HG03342 (cell line): Measurements from ENCODE around the gene FLCN.
A peak's percentile ranks its signal among the peaks of the same experiment; 100 is the strongest.
"Not testable (repeated sequence)": the region's sequence is repeated elsewhere in the genome, so short reads cannot be mapped to it uniquely, and the experiment has no call there.

Experiments used
- ATAC-seq: cut with Tn5 transposase; IDR thresholded peaks from one replicate; pipeline ENCODE4 v1.9.1; 2021; ENCODE audit warnings: mild to moderate bottlenecking, moderate library complexity; ENCODE audit not compliant: unreplicated experiment

FLCN gene, protein sequence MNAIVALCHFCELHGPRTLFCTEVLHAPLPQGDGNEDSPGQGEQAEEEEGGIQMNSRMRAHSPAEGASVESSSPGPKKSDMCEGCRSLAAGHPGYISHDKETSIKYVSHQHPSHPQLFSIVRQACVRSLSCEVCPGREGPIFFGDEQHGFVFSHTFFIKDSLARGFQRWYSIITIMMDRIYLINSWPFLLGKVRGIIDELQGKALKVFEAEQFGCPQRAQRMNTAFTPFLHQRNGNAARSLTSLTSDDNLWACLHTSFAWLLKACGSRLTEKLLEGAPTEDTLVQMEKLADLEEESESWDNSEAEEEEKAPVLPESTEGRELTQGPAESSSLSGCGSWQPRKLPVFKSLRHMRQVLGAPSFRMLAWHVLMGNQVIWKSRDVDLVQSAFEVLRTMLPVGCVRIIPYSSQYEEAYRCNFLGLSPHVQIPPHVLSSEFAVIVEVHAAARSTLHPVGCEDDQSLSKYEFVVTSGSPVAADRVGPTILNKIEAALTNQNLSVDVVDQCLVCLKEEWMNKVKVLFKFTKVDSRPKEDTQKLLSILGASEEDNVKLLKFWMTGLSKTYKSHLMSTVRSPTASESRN

DNA sequence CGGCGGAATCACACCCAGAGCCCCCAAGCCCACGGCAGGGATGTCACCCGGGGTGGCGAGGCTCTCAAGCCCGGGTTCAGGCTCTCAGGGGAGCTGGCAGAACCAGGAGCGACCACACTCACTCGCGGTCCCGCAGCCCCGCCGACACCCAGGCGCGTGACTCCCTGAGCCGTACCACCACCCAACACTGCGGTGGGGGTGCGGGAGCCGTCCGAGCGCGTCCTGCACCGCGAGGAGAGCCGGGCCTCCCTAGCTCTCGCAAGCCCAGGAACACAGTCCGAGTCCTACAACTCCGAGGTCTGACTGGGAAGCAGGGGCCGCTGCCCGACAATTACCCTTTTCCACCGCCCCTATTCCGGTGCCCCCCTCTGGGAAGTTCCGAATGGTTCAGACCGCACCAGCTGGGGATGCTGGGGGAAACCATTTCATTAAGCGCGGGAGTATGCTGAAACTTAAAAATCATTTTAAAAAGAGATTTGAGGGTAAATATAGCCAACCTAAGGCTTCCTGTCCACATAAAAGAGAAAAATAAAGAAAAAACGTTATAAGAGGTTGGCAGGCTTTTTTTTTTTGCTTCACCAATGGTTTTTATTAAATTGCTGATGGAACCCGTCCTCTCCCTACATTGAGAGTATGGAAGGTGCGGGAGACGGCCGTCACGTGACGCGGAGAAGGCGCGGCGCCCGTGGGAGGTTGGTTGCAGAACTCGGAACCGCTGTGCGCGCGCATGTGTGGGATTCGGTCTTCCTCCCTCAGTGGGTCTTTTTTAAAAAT is at the start of gene FLCN:
TSS of gene FLCN (minus strand) at position 143 of the 774 bp plus-strand sequence. CDS start 9,031 bp downstream, outside the sequence.
- ATAC-seq, result peak; percentile 75

DNA sequence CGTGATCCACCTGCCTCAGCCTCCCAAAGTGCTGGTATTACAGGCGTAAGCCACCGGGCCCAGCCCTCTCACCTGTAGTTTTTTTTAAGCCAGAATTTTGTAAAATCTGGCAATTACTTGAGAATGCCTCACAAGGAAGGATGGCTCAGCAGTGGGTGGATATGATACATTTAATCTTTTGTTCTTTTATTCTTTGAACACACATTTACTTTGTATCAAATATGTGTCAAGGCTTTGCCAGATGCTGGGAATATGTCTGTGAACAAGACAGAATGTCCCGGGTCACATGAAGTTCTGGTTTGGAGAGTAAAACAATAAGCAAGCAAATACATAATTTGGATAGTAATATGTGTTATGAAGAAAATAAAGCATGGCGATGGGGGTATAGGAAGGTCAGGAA is 49.0 kb upstream of the FLCN start:
- no peak for ATAC-seq

DNA sequence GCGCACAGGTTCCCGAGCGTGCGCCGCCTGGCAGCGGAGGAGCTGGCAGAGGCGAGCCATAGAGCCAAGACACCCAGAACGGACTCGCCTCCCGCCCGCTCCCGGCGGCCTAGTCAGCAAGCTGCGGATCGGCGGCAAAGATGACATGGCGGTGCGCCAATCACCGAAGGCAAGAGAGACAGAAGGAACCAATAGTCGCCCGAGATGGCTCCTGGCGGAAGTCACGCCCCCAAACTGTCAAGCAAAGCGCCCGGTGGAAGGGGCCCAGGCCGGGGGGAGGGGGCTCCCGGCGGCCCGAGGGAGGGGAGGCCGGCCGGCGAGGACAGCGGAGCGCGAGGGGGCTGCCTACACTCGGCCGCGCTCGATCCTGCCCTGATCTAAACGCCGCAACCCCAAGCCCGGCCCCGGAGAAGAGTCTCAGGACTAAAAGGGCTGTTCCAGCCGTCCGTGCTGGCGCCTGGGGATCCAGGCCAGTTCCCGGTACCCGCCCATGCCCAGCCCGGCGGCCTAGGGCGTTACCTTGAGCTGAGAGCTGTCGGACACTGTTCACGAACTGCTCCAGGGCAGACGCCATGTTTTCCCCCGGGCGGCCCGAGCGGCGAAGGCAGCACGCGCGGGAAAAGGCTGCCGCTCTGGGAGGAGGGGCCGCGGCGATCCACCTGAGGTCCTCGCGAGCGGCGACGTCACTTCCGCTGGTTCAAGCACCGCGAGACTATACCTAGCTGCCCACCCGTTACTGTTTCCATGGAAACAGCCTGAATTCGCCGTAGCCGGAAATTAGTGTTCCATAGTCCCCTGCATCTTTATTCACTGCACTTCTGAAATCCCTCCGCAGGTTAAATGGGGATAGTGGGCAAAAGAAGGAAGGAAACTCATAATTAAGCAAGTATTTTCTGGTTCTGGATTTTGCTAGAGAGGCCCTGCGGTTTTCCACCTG is 43.9 kb upstream of the FLCN start, which contains the start of gene COPS3:
TSS of gene COPS3 (minus strand) at position 634 of the 937 bp plus-strand sequence. CDS start at position 574, 60 bp downstream.
- ATAC-seq, result peak; percentile 87

DNA sequence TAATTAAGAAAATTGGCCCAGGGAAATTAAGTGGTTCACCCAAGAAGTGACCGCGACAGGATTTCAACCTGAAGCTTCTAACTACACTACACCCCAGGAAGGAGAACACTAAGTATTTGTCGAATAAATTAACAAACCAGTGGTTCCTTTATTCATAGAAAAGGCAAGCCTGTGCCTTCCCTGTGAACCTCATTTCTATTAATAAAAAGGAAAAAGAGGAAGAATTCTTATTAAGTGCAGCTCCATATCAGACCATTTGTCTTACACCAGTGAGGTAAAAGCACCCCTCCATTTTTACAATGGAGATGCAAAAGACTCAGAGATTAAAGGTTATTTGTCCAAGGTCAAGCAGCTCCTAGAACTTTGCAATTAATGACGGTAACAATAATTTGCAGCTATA is 42.3 kb upstream of the FLCN start:
- ATAC-seq, result no peak

DNA sequence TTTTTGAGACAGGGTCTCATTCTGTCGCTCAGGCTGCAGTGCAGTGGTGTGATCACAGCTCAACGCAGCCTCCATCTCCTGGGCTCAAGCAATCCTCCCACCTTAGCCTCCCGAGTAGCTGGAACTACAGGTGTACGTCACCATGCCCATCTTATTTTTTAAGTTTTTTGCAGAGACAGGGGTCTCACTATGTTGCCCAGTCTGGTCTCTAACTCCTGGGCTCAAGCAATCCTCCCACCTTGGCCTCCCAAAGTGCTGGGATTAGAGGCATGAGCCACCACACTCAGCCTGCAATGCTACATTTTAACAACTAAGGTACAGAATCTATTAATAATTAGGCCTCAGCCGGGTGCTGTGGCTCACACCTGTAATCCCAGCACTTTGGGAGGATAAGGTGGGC is 40.5 kb upstream of the FLCN start:
- ATAC-seq, result not testable (repeated sequence)

DNA sequence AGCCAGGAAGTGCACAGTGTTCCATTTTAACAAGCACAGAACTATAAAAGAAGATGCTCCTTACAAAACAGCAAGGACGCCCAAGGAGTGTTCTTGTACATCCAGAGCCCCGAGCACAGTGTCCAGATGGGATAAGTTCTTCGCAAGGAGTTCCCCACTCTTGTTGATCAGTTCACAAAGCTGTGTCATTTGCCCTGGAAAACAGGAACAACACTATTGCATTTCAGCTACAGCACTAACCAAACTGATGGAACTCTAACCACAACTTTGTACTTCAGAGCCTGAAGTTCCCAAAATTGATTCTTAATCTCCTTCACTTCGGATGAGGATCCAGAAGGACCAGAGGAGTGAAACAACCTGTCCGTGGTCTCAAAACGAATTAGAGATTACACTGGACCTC is 39.0 kb upstream of the FLCN start:
- no peak for ATAC-seq

DNA sequence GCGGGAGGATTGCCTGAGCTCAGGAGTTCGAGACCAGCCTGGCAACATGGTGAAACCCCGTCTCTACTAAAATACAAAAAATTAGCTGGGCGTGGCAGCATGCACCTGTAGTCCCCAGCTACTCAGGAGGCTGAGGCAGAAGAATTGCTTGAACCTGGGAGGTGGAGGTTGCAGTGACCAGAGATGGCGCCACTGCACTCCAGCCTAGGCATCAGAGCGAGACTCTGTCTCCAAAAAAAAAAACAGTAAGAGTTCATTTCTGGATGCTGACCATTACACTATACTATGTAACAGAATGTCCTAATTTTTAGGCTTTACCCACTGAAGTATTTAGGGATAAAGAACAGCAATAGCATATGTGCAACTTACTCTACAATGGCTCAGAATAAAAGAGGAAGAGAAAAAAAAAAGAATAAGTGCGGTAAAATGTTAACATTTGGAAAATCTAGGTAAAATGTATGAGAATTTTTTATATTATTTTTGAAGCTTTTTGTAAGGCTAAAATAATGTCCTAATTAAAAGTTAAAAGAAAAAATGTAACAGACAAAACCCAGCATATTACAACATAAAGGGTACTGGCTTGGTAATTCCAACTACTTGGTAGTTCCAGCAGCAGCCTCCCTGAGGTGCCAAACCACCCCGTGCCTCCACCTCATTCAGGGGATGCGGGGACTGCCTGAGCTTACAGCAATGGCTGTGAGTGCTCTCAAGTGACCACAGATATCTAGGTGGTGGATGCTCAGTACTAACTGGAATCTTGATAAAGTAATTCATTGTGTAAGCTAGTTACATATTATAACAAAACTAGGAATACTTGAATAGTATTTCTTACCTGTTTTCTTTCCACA is 33.2 kb upstream of the FLCN start:
- ATAC-seq, result no peak

DNA sequence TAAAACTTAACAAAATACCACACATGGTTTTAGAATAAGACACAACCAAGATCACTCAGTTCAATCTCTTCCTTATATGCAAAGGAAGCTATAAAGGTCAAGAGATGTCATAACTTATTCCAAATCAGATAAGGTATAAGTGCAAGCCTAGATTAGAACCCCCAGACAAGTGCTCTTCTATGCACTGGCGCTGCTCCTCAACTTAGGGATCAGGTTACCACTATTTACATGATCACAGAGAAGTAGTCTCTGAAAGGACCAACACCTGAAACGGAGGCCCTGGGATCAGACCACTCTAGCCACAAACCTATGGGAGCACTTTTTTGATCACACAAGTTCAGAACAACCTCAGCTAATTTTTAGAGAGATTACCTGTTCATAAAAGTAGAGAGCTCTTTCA is 27.5 kb upstream of the FLCN start:
- no peak for ATAC-seq

DNA sequence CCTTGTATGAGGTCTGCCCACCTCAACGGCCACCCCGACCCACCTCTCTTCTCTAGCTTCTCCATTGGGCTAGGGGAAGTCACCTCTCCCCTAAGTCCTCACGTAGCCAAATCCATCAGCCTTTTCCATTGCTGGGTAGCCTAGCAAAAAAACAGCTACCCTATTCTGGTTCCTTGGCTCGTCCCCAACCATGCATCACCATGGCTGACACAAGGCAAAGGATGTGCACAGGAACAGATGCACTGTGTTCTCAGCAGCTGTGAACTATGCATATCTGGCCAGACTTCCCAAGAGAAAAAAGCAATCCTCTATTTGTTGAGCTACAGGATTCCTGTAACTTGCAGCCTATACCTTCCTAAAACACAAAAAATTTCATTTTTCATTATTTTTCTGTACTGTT is 22.0 kb upstream of the FLCN start:
- ATAC-seq, result no peak

DNA sequence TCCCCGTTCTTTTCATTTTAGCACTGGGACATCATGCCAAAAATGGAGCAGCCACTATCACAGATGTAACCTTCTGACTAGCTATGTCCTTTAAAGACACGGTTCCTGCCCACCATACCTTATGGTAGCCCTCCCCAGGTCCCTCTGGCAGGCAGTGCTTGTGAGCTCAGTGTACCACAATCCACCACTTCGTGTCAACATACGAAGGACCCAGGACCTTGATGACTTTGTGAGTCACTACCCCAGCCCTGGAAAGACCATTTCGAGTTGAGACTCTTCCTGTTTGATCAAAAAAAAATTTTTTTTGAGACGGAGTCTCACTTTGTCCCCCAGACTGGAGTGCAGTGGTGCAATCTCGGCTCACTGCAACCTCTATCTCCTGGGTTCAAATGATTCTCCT is 21.0 kb upstream of the FLCN start:
- ATAC-seq, result no peak

DNA sequence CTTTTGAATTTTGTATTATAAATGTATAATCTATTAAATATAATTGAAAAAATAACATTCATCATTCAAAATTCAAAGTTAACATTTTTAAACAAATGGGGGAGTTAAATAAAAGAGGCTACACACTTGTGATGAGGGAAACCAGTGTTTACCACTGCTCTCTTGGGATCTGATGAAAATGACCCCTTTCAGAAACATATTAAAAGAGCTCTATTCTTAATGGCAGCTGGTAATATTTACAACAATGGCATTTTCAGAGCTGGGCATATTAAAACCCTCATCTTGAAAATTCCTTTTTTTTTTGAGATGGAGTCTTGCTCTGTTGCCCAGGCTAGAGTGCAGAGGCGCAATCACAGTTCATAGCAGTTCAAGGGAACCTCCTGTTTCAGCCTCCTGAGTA is 19.3 kb upstream of the FLCN start:
- no peak for ATAC-seq

DNA sequence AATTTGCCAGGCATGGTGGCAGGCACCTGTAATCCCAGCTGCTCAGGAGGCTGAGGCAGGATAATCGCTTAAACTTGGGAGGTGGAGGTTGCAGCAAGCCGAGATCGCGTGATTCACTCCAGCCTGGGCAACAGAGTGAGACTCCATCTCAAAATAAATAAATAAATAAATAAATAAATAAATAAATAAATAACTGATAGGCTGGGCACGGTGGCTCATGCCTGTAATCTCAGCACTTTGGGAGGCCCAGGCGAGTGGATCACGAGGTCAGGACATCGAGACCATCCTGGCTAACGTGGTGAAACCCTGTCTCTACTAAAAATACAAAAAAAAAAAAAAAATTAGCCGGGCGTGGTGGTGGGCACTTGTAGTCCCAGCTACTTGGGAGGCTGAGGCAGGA is 18.7 kb upstream of the FLCN start:
- ATAC-seq, result not testable (repeated sequence)

DNA sequence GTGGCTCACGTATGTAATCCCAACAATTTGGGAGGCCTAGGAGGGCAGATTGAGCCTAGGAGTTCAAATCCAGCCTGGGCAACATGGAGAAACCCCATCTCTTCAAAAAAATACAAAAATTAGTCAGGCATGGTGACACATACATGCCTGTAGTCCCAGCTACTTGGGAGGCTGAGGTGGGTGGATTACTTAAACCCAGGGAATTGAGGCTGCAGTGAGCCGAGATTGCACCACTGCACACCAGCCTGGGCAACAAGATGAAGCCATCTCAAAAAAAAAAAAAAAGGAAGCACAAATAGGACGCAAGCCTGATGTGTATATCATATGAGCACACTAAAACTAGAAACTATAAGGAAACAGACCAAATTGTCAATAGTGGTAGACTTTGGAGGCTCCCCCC is 17.1 kb upstream of the FLCN start:
- ATAC-seq, result no peak

DNA sequence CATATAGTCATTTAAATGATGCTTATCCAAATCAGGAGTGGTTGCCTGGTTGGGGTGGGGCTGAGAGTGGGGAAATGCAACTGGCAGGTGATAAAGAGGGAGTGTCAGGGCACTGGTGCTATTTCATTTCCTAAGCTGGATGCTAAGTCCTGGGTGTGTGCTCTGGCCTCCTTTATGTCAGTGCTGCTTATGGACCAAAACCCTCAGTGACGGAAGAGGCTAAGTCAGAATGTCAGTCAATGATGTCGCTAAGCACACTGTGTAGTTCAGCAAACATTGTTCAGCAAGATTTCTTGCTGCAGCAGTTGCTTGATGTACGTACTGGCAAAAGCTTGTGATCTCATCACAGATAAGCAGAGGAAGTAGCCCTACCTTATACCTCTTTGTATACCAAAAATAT is 16.4 kb upstream of the FLCN start:
- ATAC-seq, result no peak

DNA sequence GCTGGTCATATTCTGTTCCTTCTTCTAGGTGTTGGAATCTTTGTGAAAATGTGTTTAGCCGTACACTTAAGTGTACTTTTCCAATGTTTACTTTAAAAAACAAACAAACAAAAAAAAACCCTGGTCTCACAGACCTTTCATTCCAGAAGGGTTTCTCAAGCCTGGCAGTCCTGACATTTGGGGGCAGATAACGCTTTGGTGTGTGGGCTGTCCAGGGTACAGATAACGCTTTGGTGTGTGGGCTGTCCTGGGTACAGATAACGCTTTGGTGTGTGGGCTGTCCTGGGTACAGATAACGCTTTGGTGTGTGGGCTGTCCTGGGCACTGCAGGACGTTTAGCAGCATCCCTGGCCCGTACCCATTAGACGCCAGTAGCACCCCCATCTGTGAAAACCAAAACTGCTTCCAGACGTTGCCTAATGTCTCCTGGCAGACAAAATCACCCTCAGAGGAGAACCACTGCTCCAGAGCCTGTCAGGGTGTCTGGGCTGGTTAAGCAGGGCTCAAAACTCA is 15.2 kb upstream of the FLCN start:
- ATAC-seq, result no peak

DNA sequence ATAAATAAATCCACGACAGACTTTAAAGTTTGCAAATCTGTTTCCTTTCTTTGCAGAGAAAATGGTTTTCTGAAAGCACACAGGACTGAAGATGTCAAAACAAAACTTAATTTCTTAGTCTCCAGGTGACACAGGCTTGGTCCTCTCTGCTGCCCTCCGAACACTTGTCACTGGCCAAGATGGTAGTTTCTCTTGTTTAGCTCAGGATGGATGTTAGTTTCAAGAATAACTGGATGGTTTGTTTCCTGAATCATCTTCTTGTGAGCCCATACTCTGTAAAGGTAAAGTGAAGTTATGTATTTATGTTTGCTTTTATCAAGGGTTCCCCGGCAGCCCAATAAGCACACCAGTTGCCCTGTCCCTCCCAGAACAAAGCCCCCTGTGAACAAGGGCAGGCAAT is 9.9 kb upstream of the FLCN start:
- ATAC-seq, result no peak

DNA sequence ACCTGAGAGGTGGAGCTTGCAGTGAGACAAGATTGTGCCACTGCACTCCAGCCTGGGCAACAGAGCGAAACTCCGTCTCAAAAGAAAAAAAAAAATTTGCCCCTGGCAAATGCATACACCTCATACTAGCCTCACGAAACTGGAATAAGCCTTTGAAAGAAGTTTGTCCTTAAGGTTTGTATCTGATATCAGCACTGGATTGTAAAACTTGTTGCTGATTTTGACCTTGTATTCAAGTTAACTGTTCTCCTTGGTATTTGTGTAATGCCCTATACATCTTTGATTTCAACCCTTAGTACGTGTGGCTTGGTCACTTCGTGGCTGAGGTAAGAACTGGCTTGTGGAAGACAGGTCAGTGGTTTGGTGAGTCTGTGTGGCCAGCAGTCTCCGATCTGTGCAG is 6.2 kb upstream of the FLCN start:
- no peak for ATAC-seq

DNA sequence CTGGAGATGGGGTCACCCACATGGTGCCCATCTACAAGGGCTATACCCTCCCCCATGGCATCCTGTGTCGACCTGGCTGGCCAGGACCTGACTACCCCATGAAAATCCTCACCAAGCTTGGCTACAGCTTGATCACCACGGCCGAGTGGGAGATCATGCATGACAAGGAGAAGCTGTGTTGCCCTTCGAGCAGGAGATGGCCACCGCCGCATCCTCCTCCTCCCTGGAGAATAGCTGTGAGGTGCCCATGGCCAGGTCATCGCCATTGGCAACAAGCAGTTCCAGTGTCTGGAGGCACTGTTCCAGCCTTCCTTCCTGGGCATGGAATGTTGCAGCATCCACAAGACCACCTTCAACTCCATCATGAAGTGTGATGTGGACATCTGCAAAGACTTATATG is 5.3 kb upstream of the FLCN start:
- no peak for ATAC-seq

DNA sequence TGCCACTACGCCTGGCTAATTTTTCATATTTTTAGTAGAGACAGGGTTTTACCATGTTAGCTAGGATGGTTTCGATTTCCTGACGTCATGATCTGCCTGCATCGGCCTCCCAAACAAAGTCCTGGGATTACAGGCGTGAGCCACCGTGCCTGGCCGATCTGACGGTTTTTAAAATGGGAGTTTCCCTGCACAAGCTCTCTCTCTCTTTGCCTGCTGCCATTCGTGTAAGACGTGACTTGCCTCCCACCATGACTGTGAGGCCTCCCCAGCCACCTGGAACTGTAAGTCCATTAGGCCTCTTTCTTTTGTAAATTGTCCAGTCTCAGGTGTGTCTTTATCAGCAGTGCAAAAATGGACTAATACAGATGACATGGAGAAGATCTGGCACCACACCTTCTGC is 4.7 kb upstream of the FLCN start:
- no peak for ATAC-seq

DNA sequence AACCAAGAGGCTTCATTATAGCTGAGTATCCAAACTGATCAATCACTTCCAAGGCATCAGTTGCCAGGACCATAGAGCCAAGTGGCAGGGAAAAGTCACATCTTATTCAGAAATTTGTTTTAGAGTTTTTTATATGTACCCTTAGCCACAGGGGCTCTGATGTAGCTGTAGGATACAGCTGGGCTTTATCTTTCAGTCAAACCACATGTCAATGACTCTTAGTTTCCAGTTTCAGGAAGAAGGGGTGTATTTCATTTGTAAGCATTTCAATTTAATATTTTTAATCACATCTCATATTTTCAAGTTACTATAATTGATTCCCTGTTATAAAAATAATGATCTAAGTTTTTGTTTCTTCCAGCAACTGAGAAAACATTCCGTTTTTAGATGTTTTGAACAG is 2.9 kb upstream of the FLCN start:
- ATAC-seq, result no peak
